ENCODE measurements around the gene SUPV3L1.
A peak's percentile ranks its signal among the peaks of the same experiment; 100 is the strongest.
"Not testable (repeated sequence)": the region's sequence is repeated elsewhere in the genome, so short reads cannot be mapped to it uniquely, and the experiment has no call there.

SUPV3L1 gene

GRCh38 chr10:69232736-69233480, 52.9 kb downstream of the SUPV3L1 start:
- peak; percentile 33 to 62 for DNase-seq

DNA sequence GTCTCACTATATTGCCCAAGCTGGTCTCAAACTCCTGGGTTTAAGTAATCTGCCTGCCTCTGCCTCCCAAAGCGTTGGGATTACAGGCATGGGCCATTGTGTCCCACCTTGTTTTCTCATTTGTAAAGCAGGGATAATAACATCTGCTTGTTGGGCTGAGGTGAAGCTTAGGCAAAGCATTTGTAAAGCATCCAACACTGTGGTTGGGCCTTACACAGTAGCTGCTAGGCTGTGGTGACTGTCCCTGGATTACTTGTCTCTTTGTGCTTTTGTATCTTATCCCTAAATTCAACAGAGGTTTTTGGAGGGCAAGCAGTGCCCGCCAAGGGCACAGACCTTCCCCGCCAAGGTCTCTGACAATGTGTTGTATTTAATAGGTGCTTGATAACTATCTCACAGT, 54.4 kb downstream of the SUPV3L1 start:
- no peak for DNase-seq

DNA sequence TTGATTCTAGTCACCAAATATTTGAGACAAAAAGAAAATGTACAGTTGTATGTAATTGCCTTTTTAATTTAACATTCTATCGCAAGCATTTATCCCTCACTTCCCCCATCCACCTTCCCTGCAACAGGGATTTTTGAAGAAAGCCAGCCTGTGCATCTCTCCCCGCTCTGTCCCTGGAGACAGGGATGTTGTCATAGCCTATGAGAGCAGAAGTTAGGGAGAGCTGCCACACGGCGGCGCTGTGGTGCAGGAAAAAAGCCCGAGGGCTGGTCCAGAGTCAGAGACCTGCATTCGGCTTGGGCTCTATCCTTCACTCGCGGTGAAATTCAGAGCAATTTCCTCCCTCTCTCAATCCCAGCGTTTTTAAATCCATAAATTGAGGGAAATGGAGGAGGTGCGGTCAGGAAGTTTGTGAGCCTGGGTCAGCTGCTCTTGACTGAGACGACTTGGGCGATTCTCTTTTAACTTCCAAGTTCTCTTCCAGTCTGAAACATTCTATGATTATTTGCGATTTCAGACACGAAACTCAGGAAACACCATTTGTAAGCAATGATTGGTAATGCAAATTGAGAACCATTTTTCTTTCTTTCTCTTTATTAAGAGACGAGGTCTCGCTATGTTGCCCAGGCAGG, 57.6 kb downstream of the SUPV3L1 start:
- DNase-seq, result peak; percentile 79 to 86

DNA sequence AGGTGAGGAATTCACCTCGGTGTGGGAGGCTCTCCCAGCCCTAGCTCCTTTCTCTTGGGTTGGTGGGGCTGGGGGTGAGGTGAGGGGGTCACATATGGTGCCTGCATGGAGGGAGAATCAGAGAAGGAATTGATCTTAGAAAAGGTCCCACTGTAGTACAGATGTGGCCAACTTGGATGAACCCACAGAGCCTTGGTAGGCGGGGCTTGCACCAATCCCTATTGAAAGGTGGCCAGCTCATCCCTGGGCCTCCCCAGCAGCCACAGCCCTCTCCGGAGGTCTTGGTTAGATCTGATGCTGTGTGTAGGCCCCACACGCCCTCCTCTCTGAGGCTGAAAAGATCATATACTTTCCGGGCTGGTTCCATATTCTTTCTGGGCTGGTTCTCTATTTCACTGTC, 59.1 kb downstream of the SUPV3L1 start:
- no peak for DNase-seq

DNA sequence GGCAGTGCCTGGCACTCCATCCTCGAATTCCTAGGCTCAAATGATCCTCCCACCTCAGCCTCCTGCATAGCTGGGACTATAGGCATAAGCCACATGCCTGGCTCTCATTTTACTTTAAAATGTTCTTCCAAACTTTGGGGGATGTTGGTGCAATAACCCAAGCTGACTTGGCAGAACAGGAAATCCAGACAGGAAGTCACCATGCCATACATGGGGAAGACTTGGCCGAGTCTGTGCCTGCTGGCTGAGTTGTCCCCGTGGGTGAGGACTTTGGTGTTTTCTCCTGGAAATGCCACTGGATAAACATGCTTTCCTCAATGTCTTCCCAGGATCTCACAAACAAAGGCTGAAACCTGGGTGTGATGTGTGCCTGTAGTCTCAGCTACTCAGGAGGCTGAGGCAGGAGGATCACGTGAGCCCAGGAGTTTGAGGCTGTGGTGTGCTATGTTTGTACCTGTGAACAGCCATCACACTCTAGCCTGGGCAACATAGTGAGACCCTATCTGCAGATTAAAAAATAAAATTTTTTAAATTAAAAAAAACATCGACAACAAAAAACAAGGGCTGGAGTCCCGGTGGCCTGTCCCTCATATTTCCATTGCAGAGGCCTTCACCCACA, 59.9 kb downstream of the SUPV3L1 start:
- no peak for DNase-seq

GRCh38 chr10:69240455-69240854, 60.4 kb downstream of the SUPV3L1 start:
- no peak for DNase-seq

GRCh38 chr10:69241575-69241974, 61.5 kb downstream of the SUPV3L1 start:
- no peak for DNase-seq

DNA sequence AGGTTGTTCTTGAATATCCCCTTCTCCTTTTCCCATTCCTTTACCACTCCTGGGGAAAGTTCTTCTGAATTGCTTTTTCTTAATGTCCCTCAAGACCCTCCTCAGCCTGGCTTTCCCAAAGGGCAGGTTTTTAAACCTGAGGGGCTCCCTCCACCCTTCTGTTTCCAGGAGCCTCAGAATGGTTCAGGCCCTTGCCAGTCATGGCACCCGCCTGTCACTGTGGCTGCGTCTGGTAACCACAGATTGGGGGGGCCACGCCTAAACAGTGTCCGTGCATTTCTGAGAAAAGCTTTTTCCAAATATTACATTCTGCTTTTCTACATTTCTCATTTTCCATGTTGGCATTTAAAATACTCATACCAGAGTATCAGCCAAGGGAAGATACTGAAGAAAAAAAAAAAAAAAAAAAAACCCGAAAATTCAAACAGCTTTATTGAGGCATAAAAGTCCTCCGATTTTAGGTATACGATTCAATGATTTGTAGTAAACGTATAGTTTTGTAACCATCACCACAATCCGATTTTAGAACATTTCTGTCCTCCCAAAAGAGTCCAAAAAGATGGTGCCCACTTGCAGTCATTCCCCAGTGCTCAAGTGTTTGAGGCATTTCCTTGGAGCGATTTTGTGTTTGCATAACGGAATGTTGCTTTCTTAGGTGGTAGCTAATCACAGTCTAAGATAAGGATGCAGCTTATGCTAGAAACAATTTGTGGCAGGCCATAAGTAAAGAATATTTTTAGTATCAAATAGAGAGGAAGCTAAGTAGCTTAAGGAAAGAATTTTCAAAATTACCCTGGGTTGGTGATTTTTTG, 62.2 kb downstream of the SUPV3L1 start:
- no peak for DNase-seq

DNA sequence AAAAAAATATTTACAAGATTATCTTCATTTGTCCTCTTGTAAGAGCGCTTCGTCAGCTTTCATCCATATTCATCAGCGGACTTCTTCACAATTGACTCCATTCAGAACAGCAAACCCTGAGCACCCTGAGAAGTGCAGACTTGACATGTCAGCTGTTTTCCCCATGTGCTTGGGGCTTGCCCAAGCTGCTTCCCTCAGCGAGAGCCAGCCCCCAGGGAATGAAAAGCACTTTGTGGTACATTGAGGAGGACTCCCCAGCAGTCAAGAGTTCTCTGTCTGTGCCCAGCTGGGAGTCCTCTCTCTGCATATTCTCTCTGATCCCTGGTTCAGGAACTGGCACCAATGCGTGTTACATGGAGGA, 62.8 kb downstream of the SUPV3L1 start:
- DNase-seq, result no peak

- DNase-seq, result no peak
Measured at GRCh38 chr10:69243817-69244216, 63.8 kb downstream of the SUPV3L1 start.

GRCh38 chr10:69246036-69246435, 66.0 kb downstream of the SUPV3L1 start:
- DNase-seq, result no peak

DNA sequence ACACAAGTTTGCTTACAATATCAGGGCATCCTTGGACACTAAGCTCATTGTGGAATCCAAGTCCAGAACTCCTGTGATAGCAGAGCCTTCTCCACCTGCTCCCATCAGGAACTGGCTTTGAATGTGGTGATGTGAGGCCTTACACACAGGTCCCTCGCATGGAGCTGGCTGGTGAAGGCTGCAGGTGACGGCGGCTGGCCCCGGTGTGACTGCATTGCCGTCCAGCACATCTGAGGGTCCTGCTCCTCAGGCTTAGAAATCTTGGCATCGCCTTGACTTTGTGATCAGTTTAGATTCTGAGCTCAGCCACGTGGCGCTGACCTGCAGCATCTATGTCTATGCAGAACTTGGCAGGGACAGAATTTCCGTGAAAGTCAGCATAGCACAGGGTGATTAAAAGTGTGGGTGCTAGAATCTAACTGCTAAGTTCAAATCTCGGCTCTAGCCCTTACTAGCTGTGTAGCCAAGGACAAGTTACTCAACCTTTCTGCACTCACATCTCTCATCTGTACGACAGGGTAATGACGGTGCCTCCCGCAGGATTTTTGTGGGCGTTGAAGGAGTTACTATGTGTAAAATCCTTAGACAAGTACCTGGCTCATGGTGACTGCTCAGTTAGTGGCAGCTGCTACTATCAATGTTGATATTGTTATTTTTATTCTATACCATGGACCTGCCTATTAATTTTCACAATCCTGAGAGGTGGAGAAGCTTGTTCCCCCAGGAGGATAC, 66.7 kb downstream of the SUPV3L1 start:
- DNase-seq, result no peak

DNA sequence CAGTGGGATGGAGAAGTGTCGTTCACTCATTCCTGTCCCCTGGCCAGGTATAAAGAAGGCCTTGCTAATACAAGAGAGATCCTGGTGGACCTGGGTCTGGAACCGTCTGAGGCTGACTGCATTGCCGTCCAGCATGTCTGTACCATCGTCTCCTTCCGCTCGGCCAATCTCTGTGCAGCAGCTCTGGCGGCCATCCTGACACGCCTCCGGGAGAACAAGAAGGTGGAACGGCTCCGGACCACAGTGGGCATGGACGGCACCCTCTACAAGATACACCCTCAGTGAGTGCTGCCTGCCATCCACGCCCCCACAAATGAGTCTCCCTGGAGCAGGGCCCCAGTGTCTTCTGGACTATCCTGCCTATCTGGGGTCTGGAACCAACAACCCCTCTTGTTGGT, 67.3 kb downstream of the SUPV3L1 start:
- DNase-seq, result no peak

GRCh38 chr10:69248117-69248730, 68.2 kb downstream of the SUPV3L1 start:
- no peak for DNase-seq

DNA sequence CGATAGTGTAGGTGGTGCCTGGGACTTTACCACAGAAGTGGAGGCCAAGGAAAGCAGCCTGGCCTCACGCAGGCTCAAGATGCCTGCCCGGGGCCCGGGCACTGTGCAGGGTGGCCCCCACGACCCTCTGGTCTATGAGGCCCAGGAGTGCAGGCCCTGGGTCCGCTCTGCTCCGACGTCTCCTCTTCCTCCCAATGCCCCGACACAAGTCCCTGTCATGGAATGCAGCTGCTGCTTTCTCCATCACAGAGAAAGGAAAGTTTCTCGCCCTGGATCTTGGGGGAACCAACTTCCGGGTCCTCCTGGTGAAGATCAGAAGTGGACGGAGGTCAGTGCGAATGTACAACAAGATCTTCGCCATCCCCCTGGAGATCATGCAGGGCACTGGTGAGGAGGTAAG, 70.0 kb downstream of the SUPV3L1 start:
- no peak for DNase-seq

DNA sequence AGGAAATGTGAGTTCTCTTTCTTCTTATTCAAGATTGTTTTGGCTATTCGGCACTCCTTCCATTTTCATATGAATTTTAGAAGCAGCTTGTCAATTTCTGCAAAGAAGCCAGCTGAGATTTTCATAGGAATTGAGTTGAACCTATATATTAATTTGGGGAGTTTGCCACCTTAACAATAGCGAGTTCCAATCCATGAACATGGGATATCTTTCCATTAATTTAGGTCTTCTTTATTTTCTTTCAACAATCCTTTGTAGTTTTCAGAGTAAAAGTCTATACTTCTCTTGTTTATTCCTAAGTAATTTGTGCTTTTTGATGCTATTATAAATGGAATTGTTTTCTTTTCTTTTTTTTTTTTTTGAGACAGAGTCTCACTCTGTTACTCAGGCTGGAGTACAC, 71.4 kb downstream of the SUPV3L1 start:
- not testable (repeated sequence) for DNase-seq

- no peak for DNase-seq
Measured at GRCh38 chr10:69253171-69253570, 73.1 kb downstream of the SUPV3L1 start.

GRCh38 chr10:69254877-69255276, 74.8 kb downstream of the SUPV3L1 start:
- no peak for DNase-seq
